Smooth muscle cell (in vitro differentiated cells): Measurements from ENCODE around the gene AGFG1. TPM values are rescaled to one million over a fixed set of nuclear protein-coding genes. Genes with fewer than 3 reads are reported as not detected.

Experiments used
- DNase-seq: peaks from one replicate; lab custom pipeline; 2025; ENCODE audit not compliant: unreplicated experiment; lab: John Stamatoyannopoulos, UW
- H2AFZ ChIP-seq: fragments of 200-600 bp; sonication (generic); 2 replicates; pipeline ENCODE4 v1.6.0; 2016; ENCODE audit warnings: antibody characterized with exemption, low read depth, mild to moderate bottlenecking
- H3F3A ChIP-seq: fragments of 200-600 bp; sonication (generic); 2 replicates; pipeline ENCODE4 v1.6.0; 2017; ENCODE audit warnings: antibody characterized with exemption, low read depth
- H3K27ac ChIP-seq: fragments of 200-600 bp; sonication (generic); 2 replicates; pipeline ENCODE4 v1.5.1; 2016; ENCODE audit warnings: low read depth, mild to moderate bottlenecking
- H3K27me3 ChIP-seq: fragments of 200-600 bp; sonication (generic); 2 replicates; pipeline ENCODE4 v1.6.1; 2016; ENCODE audit warnings: low read depth, mild to moderate bottlenecking
- H3K36me3 ChIP-seq: fragments of 200-600 bp; sonication (generic); 2 replicates; pipeline ENCODE4 v1.5.1; 2016; ENCODE audit warnings: low read depth
- H3K4me1 ChIP-seq: fragments of 200-600 bp; sonication (generic); 2 replicates; pipeline ENCODE4 v1.5.1; 2016; ENCODE audit warnings: low read depth
- H3K4me2 ChIP-seq: fragments of 200-600 bp; sonication (generic); 2 replicates; pipeline ENCODE4 v1.6.0; 2016; ENCODE audit warnings: mild to moderate bottlenecking
- H3K4me3 ChIP-seq: fragments of 200-600 bp; sonication (generic); 2 replicates; pipeline ENCODE4 v1.5.1; 2016; ENCODE audit warnings: mild to moderate bottlenecking
- H3K79me2 ChIP-seq: fragments of 200-600 bp; sonication (generic); 2 replicates; pipeline ENCODE4 v1.6.0; 2016; ENCODE audit warnings: low read depth, mild to moderate bottlenecking
- H3K9ac ChIP-seq: fragments of 200-600 bp; sonication (generic); 2 replicates; pipeline ENCODE4 v1.6.0; 2016; ENCODE audit warnings: low read depth
- H3K9me3 ChIP-seq: fragments of 200-600 bp; sonication (generic); replicated peaks from 2 replicates; pipeline ENCODE4 v1.5.1; 2016; ENCODE audit warnings: low read depth
- H4K20me1 ChIP-seq: fragments of 200-600 bp; sonication (generic); 2 replicates; pipeline ENCODE4 v1.6.0; 2016; ENCODE audit warnings: low read depth
- WGBS: methylation state at CpG from one replicate; pipeline ENCODE4 v1.1.7; 2016; ENCODE audit warnings: low lambda C conversion rate; 5-methylcytosine and 5-hydroxymethylcytosine counted together
- polyA plus RNA-seq: library from polyadenylated mRNA; unstranded; fragments of >200 nt; fragmentation: Nextera tagmentation; extraction: Ambion mirVana; gene quantifications from 2 replicates; pipeline ENCODE4 v1.2.1, GENCODE V29; 2016
- total RNA-seq: library from RNA; depleted of rRNA; stranded (reverse); fragments of >200 nt; gene quantifications from 2 replicates; pipeline ENCODE4 v1.2.3, GENCODE V29; 2014
- TF ChIP-seq, protein P1 (sequence below): fragments of 200-600 bp; sonication (generic); IDR thresholded peaks from 2 replicates; pipeline ENCODE4 v1.5.1; 2017; ENCODE audit warnings: borderline replicate concordance, mild to moderate bottlenecking, antibody characterized with exemption; ENCODE audit not compliant: insufficient read depth, poor library complexity, severe bottlenecking

Gene AGFG1
- total and polyA plus RNA-seq, 2 experiments from 2014 or later: 60.5 to 127 TPM

DNA sequence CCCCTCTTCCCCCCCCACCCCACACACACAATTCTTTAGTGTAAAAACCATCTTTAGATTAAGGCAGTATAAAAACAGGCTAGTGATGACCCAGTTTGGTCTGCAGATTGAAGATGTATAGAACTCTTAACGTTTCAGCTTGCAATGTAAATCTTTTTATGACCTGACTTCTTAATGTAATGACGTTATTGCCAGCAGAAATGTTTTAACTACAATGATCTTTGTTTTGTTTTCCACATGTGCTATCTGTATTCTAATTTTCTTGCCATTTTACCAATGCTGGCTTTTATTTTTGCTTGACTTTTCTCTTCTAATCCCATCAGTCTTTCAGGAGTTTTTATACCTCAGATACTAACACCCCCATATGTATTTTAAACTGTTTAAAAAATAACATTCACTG is 25.2 kb downstream of the AGFG1 start:
- H3K79me2 ChIP-seq: peaks cover 100% of the 10 kb centered on the region
- H3K4me3 ChIP-seq: no peak overlapping the region
- peaks cover 98% of the 10 kb centered on the region for H4K20me1 ChIP-seq
- 63% methylated on average over 2 of the region's 2 CpGs for whole genome bisulfite sequencing
- no peak for DNase-seq
- TF ChIP-seq, protein P1, sequence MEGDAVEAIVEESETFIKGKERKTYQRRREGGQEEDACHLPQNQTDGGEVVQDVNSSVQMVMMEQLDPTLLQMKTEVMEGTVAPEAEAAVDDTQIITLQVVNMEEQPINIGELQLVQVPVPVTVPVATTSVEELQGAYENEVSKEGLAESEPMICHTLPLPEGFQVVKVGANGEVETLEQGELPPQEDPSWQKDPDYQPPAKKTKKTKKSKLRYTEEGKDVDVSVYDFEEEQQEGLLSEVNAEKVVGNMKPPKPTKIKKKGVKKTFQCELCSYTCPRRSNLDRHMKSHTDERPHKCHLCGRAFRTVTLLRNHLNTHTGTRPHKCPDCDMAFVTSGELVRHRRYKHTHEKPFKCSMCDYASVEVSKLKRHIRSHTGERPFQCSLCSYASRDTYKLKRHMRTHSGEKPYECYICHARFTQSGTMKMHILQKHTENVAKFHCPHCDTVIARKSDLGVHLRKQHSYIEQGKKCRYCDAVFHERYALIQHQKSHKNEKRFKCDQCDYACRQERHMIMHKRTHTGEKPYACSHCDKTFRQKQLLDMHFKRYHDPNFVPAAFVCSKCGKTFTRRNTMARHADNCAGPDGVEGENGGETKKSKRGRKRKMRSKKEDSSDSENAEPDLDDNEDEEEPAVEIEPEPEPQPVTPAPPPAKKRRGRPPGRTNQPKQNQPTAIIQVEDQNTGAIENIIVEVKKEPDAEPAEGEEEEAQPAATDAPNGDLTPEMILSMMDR: no peak
- no peak overlapping the region for H3K27ac ChIP-seq
- H3K27me3 ChIP-seq: no peaks in the 10 kb centered on the region
- no peak overlapping the region for H3K9ac ChIP-seq
- H3K36me3 ChIP-seq: no peaks in the 10 kb centered on the region
- no peaks in the 10 kb centered on the region for H3F3A ChIP-seq
- no peak overlapping the region for H3K4me2 ChIP-seq
- no peak overlapping the region for H2AFZ ChIP-seq
- no peaks in the 10 kb centered on the region for H3K9me3 ChIP-seq
- no peaks in the 10 kb centered on the region for H3K4me1 ChIP-seq

DNA sequence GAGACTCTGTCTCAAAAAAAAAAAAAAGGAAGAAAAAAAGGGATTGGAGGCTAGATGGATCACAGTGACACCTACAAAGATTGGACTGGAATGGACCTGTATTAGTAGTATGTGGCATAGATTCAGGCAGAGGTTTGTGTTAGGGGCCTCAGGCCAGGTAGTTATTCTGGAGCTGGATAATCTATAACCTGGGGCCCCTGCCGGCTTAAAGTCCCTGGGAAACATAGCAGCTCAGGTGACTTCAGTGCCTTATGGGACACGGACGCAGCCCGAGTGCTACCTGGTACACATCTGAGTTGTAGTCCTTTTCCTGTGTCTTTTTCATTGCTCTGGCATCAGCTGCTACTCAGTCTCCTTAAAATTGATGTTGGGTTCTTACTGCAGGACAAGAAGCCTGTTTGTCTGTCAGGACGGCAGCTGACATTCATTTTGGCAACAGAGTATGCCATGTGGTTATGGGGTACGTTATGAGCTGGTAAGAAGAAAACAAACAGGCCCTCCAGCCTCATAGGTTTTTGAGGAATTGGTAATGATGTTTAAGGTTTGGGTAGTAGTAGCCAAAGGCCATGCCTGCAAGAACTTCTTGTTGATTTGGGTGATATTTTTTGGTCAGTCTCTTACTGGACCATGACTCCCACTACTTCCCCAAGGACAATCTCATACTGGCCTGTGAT is 27.8 kb downstream of the AGFG1 start:
- H2AFZ ChIP-seq: no peak overlapping the region
- TF ChIP-seq, protein P1: no peak

DNA sequence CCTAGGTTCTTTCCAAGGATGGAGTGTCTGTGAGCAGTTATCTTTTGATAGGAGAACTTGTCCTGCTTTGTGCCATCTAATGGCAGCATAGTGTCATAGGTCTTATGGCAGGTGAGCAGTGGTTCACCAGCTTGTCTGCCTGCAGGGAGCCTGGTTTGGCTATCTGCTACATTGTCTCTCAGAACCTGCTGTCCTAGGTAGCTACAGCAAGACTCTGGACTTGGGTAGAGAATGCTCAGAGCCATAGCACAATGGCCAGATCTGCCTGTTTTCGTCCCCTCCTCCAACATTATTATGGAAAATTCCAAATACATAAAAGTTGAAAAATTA is 28.3 kb downstream of the AGFG1 start:
- WGBS: 89% methylated on average over 1 of the region's 1 CpG
- Histone ChIP-seq H2AFZ (no peak overlapping the region), H3K9ac (no peak overlapping the region), H3K4me2 (no peak overlapping the region), H3K79me2 (peaks cover 100% of the 10 kb centered on the region), H3K9me3 (no peaks in the 10 kb centered on the region), H3K4me1 (no peaks in the 10 kb centered on the region), H3K4me3 (no peak overlapping the region), H3F3A (no peaks in the 10 kb centered on the region), H3K36me3 (no peaks in the 10 kb centered on the region), H4K20me1 (peaks cover 99% of the 10 kb centered on the region), H3K27me3 (no peaks in the 10 kb centered on the region), H3K27ac (no peak overlapping the region)
- TF ChIP-seq, protein P1: no peak
- no peak for DNase-seq

More for the DNA sequence above, 27.8 kb downstream of the AGFG1 start:
- no peak overlapping the region for H3K27ac ChIP-seq
- no peaks in the 10 kb centered on the region for H3K36me3 ChIP-seq
- no peak overlapping the region for H3K4me2 ChIP-seq
- DNase-seq: no peak
- H3K4me1 ChIP-seq: no peaks in the 10 kb centered on the region
- H3K79me2 ChIP-seq: peaks cover 100% of the 10 kb centered on the region
- no peaks in the 10 kb centered on the region for H3F3A ChIP-seq
- 99% methylated on average over 6 of the region's 6 CpGs for WGBS
- no peak overlapping the region for H3K4me3 ChIP-seq
- H3K9me3 ChIP-seq: no peaks in the 10 kb centered on the region
- peaks cover 99% of the 10 kb centered on the region for H4K20me1 ChIP-seq
- H3K9ac ChIP-seq: no peak overlapping the region
- no peaks in the 10 kb centered on the region for H3K27me3 ChIP-seq
